RPMI7951 (cell line): ENCODE results near the gene TTC21B. TPM values are rescaled to one million over a fixed set of nuclear protein-coding genes. Genes with fewer than 3 reads are reported as not detected.

Experiments used
- DNase-seq: peaks from one replicate; pipeline ENCODE4 v3.0.0-alpha.2; 2012; ENCODE audit warnings: low read depth
- total RNA-seq: library from RNA; depleted of rRNA; stranded (reverse); fragments of >200 nt; shearing (Covaris generic); gene quantifications from 2 replicates; pipeline ENCODE4 v1.2.3, GENCODE V29; 2014; rRNA removed

The TTC21B gene
- total RNA-seq, 1 experiment from 2014 or later = 27.0 TPM

GRCh38 chr2:165837122-165837521 is 116.5 kb downstream of the TTC21B start:
- no peak for DNase-seq

GRCh38 chr2:165835363-165835762 is 118.2 kb downstream of the TTC21B start:
- no peak for DNase-seq

- peak; percentile 14 for DNase-seq
Observed at GRCh38 chr2:165833156-165833555, 120.4 kb downstream of the TTC21B start.

GRCh38 chr2:165827921-165828276 is 125.7 kb downstream of the TTC21B start:
- DNase-seq = no peak

- no peak for DNase-seq
Observed at GRCh38 chr2:165827016-165827920, 126.3 kb downstream of the TTC21B start.

- no peak for DNase-seq
Observed at GRCh38 chr2:165825041-165825440, 128.5 kb downstream of the TTC21B start.

Other genes starting within 250 kb of the TTC21B start
- not detected in 2 replicates for gene GALNT3, start 159.5 kb downstream of the TTC21B start, total RNA-seq
- not detected in 2 replicates for gene SCN1A, start 174.2 kb upstream of the TTC21B start, total RNA-seq